HG02798 (cell line): ENCODE data around the gene LAMA1.

ENCODE experiments used
- ATAC-seq: cut with Tn5 transposase; IDR thresholded peaks from one replicate; pipeline ENCODE4 v1.9.1; 2021; ENCODE audit warnings: mild to moderate bottlenecking; ENCODE audit not compliant: unreplicated experiment, poor library complexity

Gene LAMA1

DNA sequence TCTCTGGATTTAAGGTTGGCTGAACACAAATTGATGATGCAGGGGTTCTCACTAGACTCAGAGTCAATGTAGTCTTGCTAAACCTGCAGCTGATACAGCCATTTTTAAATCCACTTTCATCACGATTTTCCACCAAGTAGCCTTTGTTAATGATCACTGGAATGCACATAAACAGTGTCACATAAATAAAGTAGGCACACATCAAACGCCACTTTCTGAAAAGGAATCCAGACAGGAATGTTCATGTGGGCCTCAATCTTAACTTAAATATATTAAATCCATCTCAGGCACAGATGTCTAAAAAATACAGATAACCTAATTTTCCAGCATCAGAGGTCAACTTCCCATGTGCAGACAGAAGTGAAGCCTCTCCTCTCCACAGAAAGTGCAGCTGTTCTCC, 58.3 kb downstream of the LAMA1 start:
- no peak for ATAC-seq

DNA sequence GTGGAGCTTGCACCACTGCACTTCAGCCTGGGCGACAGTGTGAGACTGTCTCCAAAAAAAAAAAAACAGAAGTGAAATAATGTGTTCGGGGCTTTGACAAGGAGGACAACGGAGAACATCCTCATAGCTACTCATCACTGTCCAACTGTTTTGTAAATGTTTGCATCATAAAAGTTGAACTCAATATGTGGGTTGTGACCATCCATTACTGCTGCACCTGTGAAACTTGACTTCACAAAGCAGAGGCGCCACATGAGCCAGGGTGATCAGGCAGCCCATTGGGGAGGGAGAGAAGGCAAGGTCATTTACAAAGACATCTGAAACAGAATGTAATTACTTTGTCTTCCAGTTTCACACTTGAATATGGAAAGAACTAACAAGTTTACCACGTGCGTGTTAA, 61.6 kb downstream of the LAMA1 start:
- ATAC-seq, result no peak

DNA sequence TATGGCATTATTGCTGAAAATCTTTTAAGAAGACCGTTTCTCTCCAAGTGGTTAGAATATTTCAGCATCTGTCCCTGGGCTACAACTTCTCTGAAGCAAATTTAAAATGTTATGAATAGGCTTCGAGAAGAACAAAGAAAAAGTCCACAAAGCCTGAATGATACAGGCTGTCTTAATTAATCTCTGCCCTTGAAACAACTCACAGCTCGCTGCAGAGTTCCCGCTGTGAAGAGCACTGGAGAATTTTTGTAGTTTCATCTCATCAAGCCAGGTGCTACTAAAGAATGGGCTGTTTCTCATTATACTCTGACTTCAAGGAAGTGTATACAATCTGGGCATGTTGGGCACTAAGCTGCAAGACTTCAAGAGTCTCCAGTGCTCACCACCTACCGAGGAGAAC, 67.6 kb downstream of the LAMA1 start:
- no peak for ATAC-seq

DNA sequence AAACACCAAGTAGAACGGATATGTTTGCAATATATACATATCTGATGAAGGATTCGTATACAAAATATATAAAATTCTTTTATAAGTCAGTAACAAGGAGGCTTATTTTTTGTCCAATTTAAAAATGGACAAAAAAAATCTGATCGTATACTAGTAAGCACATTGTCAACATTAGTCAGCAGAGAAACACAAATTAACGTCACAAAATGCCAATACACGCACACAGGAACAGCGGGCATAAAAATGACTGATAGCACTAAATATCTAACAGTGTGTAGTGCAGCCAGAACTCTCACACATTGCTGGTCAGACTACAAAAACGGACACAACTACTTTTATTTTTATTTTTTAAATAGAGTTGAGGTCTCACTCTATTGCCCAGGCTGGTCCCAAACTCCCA, 69.5 kb downstream of the LAMA1 start:
- ATAC-seq, result no peak

DNA sequence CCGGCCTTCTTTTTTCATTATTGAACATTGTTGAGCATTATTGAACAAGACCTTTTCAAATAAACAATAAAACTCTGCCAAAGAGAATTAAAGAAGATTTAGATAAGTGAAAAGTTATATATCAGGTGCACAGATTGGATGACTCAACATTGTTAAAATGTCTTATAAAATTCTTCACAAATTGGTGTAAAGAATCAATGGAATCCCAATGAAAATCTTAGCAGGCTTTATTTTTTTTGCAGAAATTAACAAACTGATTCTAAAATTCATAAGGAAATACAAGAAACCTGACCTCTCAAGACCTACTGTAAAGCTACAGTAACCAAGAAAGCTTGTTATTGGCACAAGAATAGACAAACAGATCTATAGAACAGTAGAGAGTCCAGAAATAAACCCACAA, 70.3 kb downstream of the LAMA1 start:
- ATAC-seq, result no peak

DNA sequence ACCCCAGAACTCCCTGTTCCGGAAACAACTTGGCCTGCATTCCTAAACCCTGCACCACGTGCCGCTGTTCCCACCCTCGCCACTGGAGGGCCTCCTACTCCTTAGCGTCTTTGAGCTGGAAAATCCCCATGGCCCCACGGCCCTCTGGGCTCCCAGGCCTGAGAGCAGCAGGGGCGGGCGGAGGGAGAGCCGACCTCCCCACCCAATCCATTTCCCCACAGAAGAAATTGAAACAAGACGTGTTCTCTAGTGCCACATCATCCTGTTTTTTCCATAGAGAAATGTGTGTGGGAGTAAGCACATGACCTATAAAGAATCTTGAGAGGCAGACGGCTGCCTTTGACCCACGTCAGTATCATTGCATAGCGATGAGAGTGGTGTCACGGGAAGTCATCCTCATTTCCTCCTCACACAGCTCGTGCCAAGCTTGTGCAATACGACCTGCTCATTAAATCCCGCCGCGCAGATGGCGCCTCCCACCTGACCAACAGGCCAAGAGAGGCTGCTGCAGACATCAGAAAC, 79.2 kb downstream of the LAMA1 start:
- no peak for ATAC-seq

DNA sequence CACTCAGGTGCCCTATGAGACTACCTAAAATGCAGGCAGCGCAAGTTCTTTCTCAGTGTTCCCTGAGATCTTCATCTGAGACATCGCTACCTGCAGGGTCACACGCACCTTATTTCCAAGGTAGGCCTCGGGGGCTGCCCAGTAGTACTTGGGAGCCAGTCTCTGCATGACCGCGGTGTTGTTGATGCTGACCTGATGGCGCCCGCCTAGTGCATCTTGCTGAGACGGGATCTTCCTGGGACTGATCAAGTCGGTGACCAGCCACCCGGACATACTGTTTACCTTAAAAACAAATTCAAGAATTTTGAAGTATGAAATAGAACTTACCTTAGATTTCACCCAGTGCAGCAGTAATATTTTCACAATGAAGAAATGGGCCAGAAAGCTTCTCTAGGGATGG, 80.1 kb downstream of the LAMA1 start:
- ATAC-seq, result no peak

DNA sequence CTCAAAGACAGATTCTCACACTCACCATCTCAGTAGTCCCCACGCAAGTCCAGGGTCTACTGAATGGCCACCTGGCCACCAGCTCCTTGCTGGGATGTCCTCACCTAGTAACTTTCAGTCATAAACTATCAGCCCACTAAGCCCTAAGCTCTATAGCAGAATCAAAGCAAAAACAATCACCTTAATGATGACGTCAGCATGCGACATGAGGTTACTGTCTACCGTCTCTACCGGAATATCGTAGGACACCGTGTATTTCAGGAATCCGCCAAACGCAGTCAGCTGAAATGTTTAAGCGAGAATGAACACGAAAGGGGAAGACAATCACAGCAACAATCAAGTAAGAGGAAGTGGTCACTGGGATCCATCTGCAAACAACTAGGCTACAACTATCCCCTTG, 81.8 kb downstream of the LAMA1 start:
- ATAC-seq, result no peak

DNA sequence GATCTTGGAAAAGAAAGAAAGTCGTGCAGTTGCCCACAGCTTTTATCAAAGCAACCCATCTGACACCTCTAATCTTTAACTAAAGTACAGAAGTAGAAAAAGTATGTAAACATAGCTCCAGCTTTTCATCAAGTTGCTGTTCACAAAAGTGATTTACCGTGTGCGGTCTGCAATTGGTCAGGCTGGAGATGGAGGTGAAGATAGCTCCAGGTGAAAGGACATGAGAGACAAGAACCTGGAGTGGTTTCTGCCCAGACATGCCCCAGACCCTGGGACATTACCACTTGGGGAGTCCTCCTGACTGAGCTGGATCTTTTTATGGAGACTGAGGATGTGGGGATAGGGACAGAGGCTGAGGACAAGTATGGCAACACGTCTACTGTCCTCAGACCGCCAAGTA, 82.7 kb downstream of the LAMA1 start:
- no peak for ATAC-seq

DNA sequence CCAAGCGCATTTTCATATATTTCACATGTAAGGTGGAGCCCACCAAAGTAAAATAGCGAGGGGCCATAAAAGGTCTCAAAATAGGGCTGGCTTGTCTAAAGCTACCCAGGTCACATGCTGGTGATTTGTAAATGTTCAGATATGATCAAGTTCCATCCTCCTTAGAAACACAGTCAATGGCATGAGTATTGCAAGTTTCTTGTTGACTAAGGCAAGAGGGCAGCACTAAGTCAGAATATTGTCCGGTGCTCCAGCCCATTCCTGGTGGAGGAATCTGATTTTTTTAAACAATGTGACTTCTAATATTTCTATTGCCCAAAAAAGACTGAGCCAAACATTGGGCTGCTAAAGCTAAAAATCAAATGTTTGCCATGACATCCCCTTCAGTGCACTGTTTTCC, 85.1 kb downstream of the LAMA1 start:
- no peak for ATAC-seq

DNA sequence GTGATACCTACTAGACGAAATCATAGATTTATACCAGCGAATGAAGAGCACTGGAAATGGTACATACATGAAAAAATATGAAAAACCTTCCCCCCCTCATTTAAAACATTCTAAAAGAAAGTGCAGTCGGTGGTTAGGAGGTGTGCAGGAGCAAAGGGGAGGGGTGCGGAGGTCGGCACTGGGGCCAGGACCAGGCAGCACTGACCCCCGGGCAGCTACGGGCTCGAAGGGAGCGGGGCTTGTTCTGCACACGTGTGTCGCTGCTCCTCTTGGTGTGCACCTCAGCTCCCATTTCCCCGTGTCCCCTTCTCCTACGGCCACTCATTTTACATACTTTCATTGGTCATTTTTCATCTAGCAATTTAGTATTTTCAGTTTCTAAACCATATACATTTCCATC, 89.0 kb downstream of the LAMA1 start:
- no peak for ATAC-seq

DNA sequence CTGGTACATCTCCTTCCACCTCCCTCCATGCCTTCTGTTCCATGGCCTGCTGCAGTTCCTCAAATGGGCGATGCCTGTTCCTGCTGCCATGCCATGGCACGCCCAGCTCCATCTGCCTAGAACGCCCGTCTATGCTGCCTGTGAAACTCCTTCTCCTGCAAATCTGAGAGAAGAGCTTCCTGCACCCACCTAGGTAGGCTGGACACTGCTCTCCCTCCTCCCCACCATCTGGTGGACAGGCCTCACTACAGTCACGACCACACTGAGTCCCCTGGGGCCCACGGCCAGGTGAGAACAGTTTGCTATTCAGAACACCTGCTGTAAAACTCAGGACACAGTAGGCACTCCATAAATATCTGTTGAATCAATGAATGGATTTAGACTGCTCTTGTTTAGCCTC, 92.4 kb downstream of the LAMA1 start:
- ATAC-seq, result no peak

DNA sequence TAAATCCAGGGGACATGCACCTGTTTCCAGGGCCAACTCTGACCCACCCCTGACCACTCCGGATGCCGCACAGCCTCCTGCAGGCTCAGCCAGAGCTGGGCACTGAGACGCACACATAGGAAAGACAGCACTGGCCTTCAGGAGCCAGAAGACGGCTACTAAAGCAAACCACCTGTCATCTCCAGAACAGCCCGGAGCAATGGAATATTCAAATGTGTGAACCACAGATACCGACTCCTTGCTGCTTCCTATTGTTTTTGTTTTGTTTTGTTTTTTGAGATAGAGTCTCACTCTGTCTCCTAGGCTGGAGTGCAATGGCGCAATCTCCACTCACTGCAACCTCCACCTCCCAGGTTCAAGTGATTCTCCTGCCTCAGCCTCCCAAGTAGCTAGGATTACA, 94.0 kb downstream of the LAMA1 start:
- no peak for ATAC-seq

DNA sequence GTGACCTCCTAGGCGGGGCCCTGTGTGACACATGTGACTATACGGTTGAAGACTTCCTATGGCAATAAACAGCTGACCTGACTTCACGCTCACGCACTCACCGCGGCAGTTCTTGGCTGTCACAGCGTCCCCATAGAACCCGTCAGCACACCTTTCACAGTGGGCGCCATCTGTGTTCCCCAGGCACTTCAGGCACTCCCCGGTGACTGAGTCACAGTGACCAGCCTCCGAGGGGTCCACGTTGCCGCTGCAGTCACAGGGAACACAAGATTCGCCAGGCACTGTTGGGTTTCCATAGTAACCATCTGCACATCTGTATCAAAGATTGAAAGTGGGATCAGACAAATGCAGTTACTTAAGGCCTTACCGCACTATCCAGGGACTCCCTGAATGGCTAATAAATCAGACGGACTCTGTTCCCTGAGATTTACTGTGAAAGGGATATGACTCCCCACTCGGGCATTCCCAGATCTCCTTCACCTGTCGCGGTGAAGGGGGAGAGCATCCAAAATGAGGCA, 94.5 kb downstream of the LAMA1 start:
- no peak for ATAC-seq

DNA sequence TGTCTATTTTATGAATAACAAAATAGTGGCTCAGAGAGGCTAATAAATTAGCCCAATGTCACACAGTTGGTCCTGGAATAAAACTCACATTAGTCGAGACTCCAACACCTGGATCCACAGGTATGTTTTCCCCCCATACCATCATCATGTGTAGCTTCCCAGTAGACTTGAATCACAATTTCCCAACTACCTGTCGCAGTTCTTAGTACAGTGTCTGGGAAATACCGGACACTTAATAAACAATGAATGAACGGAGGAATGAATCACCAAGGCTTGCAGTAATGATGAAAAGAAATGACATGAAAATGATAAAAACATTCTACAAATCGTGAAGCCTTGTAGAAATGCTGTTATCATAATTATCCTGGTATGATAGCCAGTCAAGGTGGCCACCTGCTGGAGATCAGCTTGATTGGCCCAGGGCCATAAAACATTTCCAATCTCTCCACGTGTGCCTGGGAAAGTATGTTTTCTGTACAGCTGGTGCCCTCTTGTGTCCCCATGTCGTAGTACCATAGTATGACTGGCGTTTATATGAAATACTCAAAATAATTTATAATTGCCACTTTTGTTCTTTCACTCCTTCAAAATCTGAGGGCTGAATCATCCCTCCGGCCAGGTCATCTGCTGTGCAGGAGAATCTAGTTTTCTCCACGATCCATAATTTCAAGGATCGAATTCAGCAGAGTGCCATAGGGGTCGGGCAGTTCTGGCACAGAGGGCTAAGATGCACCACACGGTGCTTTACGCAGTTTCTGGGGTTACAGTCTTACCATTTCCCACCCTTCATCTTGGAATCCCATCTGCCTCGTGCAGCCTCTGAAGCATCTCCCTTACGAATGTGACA, 95.4 kb downstream of the LAMA1 start:
- ATAC-seq, result no peak

DNA sequence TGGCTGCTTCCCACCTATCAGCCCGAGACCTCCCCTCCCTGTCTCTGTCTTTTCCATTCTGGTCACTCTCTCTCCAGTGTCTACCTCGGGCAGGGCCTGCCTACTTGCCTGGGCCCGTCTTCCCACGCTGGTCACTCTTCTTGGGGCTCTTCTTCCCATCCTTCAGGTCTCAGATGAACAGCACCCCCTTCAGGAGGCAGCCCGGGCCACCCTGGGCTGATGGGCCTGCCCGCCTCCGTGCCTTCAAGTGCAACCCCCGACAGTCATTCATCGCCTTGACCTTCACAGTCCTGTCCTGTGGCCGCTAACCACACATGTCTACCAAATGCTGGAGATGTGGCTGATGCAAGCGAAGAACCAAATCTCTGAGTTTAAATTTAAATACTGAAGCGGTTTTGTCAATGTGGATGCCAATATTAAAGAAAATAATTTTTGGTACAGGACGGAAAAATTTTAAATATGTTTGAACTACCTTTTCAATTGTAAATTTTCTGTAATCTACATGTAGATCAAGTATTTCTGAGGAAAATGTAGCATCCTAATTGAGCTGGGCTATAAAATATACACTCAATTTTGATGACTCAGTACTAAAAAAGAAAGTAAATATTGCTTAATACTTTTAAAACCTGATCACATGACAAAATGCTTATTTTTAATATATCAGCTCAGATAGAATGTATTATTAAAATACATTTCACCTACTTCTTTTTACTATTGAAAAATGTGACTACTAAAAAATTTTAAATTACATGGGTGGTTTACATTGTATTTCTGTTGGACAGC, 96.4 kb downstream of the LAMA1 start:
- no peak for ATAC-seq

DNA sequence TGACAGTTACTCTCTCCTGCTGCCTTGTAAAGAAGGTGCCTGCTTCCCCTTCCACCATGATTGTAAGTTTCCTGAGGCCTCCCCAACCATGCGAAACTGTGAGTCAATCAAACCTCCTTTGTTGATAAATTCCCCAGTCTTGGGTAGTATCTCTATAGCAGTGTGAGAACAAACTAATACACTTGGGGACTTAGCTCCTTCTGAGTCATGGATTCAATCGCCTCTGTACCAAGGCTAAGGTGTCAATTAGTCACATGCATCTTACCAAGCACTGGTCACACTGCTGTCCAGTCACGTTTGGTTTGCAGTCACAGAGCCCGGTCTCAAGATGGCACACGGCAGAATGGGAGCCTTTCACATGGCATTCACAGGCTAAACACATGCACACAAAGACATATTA, 100.6 kb downstream of the LAMA1 start:
- ATAC-seq, result no peak

DNA sequence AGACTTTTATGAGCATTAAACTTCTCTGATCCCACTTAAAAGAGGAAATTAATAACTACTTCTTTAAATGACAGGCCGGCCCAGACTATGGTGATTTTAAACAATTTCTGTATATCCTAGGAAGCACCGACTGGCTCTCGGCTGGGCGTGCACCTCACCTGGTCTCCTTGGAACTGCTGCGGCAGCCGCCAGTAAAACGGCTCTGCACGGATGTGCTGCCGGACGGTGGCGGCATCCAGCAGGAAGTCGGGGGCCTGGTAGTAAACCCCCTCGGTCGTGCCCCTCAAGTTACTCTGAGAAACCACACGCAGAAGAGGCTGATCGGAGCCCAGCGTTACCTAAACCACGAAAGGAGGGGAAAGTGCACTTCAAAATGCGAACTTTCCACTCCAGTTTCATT, 106.5 kb downstream of the LAMA1 start:
- ATAC-seq, result no peak

DNA sequence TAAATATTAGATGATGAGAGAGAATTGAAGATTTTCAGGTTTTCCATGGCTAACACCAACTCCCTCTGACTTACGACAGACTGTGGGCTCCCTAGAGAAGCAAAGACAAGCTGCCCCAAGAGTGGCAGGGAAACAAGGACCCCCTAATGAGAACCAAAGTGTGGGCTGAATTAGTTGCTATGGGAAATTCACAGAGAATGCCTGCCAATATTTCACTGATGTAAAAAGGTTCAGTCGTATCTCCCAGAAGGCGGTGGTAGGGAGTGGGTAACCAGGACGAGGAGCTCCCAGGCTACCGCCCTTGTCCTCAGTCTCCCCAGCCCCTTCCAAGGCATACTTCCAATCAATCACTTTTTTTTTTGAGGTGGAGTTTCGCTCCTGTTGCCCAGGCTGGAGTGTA, 113.6 kb downstream of the LAMA1 start:
- ATAC-seq, result no peak

DNA sequence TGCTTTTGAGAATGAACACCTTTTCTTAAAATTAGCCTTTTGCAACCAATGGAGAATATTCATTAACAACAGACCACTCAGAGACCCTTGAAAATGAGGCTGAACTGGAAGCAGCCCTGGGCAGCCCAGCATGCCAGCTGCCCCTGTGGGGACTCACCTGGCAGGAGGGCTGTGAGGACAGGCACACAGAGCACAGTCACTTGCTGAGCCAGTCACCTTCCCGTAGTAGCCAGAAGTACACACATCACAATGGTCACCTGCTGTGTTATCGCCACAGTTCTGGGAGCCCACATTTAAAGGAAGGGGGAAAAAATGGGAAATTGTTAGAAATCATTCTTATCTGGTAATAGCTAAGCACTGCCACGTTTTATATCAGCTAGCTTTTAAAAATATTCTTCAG, 115.5 kb downstream of the LAMA1 start:
- no peak for ATAC-seq

DNA sequence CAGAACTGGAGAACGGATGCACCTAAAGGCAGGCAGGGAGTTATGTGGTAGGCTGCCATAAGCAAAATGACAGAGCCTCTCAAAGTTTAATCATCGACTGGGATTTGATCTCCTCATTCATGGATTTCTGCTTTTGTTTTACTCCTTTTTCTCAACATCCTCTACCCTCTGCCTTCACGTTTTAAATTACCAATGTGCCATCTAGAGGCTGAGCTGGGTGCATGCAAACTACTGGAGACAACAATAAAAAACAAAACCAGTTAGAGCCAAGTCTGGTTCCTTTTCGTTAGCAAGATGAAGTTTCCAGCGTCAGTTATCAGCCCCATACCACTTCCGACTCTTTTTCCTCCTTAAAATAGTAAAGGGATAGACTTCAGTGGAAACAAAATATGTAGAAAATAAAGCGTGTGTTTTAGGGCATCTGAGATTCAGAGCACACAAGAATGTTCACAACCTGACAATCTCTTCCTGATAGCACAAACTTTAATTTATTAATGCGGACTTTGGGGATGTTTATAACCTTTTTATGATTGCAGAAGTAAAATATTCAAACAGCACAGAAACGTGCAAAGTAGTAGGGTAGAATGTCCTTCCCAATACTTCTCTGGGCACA, 117.0 kb downstream of the LAMA1 start:
- ATAC-seq, result no peak
